Stimulated activated CD8-positive, alpha-beta memory T cell treated with anti-CD3 and anti-CD28 coated beads, Interleukin-15, amount 100 ng/mL, for 4 hours (primary cell): Measurements from ENCODE around the gene AKAP17A.
A peak's percentile ranks its signal among the peaks of the same experiment; 100 is the strongest.
"Not testable (repeated sequence)": the region's sequence is repeated elsewhere in the genome, so short reads cannot be mapped to it uniquely, and the experiment has no call there.

Experiments used
- DNase-seq, 2 donors: peaks; one replicate each; pipeline ENCODE4 v3.0.0-alpha.2; 2020; ENCODE audit warnings: low read depth in 2 of 2

The AKAP17A gene, protein sequence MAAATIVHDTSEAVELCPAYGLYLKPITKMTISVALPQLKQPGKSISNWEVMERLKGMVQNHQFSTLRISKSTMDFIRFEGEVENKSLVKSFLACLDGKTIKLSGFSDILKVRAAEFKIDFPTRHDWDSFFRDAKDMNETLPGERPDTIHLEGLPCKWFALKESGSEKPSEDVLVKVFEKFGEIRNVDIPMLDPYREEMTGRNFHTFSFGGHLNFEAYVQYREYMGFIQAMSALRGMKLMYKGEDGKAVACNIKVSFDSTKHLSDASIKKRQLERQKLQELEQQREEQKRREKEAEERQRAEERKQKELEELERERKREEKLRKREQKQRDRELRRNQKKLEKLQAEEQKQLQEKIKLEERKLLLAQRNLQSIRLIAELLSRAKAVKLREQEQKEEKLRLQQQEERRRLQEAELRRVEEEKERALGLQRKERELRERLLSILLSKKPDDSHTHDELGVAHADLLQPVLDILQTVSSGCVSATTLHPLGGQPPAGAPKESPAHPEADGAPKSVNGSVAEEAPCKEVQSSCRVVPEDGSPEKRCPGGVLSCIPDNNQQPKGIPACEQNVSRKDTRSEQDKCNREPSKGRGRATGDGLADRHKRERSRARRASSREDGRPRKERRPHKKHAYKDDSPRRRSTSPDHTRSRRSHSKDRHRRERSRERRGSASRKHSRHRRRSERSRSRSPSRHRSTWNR

DNA sequence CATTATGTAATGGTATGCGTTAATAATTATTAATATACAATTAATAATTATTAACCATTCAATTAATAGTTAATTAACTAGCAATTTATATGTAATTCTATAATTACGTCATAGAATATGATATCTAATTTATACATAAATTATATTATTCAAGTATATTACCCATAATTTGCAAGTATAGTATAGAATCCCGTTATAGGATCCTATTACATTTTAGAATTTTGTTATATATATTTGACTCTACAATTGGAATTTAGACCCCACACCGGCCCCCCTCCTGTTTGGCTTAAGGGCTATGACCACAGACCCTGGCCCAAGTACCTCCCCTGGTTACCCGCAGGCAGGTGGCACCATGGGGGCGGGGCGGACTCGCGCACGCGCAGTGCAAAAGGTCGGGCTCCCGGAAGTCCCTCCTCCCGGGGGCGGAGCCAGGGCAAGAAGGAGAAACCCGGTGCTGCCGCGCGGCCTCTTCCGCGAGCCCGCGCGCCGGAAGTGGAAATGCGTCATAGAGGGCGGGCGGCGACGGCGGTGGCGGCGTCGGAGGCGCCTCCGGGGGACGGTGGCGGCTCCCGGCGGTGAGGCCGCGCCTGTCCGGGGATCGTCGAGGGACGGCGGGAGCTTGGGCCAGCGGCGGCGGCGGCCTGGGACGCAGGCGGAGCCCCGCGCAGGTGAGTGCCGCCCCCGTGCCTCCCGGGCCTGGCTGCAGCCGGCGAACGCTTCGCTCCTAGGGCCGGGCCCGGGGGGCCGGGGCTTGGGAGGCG lies at the start of gene AKAP17A:
AKAP17A (plus strand) TSS at position 503 of the 761 bp plus-strand sequence. CDS start 1,859 bp downstream, outside the sequence.
- peak; percentile 93 to 99 for DNase-seq

DNA sequence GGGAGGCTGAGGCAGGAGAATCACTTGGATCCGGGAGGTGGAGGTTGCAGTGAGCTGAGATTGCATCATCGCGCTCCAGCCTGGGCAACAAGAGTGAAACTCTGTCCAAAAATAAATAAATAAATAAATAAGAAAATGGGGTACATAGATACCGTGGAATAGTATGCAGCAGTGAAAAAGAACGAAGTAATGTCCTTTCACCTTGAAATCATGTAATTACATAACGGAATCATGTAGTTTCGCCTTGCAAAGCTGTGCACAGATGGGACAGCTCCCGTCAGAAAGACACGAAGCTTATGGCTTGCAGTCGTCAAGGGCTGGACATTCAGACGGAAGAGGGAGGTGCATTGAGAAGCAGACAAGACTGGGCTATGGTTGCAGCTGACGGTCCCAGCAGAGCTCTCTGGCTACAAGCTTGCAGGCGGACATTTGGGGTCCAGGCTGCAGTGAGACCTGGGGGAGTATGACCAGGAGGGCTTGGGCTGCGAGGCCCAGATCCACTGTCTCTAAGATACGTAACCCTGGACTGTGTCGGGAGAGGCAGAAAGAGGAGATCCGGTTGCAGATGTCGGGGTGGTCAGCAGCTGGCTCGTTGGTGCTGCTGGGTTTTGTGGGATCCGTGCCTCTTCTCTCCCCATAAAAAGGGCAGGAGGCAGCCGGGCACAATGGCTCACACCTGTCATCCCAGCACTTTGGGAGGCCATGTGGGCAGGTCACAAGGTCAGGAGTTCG lies 48.2 kb upstream of the AKAP17A start:
- DNase-seq, result no peak

DNA sequence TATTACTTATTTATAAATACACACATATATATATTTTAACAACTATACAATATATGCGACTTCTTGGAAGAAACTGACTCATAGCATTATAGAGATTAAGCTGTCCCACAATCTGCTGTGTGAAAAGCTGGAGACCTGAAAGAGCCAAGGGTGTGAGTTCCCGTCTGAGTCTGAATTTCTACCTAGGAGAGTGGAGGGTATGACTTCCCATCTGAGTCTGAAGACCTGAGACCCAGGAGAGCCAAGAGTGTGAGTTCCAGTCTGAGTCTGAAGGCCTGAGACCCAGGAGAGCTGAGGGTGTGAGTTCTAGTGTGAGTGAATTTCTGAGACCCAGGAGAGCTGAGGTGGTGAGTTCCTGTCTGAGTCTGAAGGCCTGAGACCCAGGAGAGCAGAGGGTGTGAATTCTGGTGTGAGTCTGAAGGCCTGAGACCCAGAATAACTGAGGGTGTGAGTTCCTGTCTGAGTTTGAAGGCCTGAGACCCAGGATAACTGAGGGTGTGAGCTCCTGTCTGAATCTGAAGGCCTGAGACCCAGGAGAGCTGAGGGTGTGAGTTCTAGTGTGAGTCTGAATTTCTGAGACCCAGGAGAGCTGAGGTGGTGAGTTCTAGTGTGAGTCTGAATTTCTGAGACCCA lies 45.5 kb upstream of the AKAP17A start:
- DNase-seq, result no peak

DNA sequence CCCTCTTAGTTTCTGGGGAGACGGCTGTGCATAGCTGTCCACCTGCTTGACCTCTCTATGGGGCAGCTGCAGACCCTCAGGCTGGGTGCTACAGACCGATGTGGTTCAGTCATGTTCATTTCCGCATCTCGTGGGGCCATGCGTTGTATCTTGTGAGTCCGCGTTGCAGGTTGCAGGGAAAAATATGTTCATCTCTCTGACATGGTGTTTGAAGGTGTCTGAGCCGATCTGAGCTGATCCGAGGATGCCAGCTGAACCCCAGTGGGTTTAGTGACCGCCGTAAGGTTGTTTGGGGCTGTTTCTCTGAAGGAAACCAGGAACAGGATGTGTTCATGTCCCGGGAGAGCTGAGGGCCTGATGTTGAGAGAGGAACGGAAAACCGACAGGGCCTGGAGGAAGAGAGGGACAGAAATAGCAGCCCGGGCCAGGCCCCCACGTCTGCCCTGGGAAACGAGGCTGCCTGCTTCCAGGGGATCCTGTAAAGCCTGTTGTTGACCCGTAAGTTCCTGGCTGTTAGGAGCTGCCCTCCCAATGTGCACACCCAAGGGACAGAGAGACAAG lies 44.6 kb upstream of the AKAP17A start:
- DNase-seq, result no peak

DNA sequence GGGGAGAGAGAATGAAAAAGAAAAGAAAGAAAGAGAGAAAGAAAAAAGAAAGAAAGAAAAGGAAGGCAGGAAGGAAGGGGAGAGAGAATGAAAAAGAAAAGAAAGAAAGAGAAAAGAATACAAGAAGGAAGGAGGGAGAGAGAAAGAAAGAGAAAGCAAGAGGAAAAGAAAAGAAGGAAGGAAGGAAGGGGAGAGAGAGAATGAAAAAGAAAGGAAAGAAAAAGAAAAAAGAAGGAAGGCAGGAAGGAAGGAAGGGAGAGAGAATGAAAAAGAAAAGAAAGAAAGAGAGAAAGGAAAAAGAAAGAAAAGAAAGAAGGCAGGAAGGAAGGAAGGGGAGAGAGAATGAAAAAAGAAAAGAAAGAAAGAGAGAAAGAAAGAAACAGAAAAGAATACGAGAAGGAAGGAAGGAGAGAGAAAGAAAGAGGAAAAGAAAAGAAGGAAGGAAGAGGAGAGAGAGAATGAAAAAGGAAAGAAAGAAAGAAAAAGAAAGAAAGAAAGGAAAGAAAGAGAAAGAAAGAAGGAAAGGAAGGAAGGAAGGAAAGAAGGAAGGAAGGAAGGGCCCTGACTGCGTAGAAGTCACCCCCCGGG lies 39.4 kb upstream of the AKAP17A start:
- DNase-seq, result no peak

DNA sequence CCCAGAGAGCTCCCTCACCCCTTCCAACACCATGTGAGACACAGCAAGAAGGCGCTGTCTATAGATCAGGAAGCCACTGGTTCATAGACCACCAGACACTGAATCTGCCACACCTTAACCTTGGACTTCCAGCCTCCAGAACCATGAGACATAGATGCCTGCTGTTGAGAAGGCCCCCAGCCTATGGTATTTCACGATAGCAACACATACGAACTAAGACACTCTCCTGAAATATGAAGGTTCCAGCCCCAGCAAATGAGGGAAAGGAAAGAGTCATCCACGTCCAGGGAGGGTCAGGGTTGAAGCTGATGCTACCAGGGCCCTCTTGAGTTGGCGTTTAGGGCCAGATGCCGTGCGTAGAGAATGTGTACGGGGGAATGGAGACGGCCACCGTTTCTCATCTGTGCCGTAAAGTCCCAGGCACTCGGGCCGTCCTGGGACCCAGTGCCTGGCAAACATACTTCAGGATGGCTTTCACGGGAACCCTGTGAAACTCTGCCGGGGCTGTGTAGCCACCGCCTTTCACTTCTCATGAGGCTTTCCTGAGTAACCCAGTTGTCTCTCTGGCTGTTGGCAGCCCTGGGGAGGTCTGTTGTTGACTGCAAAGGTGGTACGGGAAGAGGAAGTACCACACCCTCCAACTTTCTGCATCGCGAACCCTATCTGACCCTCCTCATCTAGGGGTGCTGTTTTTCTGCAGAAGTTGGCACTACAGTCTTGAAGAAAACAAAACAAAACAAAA lies 36.8 kb upstream of the AKAP17A start:
- no peak for DNase-seq

DNA sequence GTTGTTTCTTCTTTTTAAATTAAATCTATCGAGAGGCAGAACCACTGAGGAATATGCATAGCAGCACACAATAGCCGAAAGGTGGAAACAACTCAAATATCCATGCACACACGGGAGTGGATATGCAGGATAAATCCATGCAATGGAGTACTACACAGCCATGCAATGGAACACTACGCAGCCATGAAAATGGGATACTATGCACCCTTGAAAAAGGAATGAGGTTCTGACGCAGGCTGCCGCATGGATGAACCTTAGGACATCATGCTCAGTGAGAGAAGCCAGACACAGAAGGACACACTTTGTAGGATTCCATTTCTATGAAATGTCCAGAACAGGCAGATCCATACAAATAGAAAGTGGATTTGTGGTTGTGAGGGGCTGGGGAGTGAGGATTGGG lies 36.0 kb upstream of the AKAP17A start:
- no peak for DNase-seq

DNA sequence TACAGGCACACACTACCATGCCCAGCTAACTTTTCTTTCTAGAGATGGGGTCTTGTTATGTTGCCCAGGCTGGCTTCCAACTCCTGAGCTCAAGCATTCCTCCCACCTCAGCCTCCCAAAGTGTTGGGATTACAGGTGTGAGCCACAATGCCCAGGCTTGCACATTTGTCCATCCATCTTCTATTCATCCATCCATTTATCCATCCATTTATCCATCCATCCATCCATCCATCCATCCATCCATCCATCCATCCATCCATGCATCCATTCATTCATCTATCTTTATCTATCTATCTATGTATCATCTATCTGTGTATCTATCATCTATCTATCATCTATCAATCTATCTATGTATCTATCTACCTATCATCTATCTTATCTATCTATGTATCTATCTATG lies 34.0 kb upstream of the AKAP17A start:
- not testable (repeated sequence) for DNase-seq

DNA sequence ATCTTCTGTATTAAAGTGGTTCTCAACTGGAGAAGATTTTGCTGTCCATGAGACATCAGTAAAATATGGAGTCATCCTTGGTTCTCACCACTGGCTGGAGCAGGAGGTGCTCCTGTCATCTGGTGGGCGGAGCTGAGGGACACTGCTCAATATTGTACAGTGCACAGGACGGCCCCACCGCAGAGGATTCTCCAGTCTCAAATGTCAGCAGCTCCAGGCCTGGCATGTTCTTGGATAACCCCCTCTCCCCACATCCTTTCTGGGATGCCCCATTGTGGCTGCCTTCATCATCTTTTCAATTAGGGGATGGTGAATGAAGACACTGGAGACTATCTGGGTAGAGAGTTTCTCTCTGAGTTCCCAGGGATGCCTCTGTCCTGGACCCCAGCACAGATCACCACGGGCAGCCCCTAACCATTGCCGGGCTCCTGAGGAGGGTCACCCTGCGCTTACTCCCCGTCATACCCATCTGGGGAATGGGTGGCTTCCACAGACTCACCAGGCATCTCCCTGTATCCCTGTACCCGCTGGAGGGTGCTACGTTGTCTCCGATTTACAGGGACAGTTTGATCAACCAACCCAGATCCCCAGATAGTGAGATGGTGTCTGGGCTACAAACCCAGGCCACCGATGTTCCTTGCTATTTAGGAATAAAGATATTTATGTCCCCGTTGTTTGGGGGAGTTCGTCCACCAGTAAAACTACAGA lies 32.5 kb upstream of the AKAP17A start:
- DNase-seq, result no peak

DNA sequence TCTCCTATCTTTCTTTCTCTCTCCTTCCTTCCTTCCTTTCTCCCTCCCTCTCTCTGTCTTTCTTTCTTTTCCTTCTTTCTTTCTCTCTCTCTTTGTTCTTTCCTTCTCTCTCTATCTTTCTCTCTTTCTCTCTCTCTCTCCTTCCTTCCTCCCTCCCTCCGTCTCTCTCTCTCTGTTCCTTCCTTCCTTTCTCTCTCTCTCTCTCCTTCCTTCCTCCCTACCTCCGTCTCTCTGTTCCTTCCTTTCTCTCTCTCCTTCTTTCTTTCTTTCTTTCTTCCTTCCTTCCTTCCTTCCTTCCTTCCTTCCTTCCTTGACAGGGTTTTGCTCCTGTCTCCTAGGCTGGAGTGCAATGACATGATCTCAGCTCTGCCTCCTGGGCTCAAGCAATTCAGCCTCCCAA lies 30.2 kb upstream of the AKAP17A start:
- DNase-seq, result no peak

DNA sequence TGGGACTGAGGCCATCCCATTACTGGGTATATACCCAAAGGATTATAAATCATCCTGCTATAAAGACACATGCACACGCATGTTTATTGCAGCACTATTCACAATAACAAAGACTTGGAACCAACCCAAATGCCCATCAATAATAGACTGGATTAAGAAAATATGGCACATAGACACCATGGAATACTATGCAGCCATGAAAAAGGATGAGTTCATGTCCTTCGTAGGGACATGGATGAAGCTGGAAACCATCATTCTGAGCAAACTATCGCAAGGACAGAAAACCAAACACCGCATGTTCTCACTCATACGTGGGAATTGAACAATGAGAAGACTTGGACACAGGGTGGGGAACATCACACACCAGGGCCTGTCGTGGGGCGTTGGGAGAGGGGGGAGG lies 27.3 kb upstream of the AKAP17A start:
- not testable (repeated sequence) for DNase-seq

DNA sequence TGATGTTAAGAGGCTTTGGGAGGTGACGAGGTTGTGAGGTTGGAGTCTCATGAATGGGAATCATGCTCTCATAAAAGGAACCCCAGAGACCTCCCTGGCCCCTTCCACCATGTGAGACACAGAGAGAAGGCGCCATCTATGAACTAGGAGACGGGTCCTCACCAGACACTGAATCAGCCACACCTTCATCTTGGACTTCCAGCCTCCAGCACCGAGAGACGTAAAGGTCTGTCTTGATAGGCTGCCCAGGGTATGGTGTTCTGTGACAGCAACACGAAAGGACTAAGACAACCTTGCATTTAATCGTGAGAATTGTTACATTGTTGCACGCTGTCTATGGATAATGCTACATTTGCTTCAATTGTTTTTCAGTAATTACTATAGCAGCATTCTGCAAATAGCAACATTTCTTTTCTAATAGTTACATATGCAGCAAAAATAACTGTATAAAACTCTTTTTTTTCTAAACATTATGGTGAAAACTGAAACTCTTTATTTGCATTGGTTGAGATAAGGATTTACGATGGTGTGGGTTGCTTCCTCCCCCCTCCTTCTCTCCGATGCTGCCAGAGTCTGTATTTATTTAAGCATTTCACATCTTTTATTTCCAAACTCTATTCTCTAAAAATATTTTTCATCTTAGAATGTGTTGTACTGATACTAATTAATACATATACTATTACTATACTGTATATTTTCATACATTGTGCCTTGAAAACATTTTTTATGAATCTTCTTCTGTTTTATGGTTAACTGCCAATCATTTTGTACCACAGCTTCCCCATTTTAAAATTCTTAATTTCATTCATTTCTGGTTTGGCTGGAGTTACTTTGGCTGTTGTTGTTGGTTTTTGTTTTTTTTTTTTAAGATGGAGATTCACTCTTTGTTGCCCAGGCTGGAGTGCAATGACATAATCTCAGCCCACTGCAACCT lies 26.4 kb upstream of the AKAP17A start:
- DNase-seq, result no peak

DNA sequence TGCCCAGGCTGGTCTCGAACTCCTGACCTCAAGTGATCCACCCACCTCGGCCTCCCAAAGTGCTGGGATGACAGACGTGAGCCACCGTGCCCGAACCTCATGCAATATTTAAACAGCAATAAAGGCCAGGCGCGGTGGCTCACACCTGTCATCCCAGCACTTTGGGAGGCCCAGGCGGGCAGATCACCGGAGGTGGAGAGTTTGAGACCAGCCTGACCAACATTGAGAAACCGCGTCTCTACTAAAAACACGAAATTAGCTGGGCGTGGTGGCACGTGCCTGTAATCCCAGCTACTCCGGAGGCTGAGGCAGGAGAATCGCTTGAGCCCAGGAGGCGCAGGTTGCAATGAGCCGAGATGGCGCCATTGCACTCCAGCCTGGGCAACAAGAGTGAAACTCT lies 17.2 kb upstream of the AKAP17A start:
- DNase-seq, result not testable (repeated sequence)

DNA sequence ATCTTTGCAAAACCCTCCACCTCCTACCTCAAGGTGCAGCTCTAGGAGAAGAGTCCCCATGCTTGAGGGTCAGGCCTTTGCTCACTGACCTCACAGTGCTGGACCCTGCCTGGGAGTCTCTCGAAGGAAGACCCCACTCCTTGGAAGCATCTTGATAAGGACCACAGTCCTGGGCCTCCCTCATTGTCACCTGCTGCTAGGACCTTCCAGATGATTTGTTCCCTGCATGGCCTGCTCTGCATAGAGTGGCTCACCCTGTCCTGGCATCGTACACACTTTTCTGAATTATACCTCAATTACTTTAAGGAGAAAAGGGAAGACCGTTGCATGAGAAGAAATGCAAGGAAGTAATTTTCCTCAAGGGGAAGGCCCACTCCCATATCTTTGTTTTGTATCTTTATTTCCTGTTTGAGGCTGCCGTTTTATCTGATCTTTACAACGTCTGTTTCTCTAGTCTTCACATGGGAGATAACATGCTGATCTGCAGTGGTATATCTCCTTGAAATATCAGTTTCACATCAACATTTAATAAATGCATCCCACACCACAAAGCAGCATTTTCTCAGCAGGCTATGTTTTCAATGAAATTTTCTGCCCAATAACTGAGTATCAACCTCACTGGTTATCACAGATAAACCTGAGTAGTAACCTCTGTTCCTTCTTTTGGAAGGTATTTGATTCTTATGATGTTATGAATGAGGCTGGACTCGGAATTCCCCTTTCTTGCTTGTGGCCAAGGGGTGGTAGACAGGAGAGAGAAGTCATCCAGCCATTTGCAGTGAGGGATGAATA lies 15.0 kb upstream of the AKAP17A start:
- DNase-seq, result no peak

DNA sequence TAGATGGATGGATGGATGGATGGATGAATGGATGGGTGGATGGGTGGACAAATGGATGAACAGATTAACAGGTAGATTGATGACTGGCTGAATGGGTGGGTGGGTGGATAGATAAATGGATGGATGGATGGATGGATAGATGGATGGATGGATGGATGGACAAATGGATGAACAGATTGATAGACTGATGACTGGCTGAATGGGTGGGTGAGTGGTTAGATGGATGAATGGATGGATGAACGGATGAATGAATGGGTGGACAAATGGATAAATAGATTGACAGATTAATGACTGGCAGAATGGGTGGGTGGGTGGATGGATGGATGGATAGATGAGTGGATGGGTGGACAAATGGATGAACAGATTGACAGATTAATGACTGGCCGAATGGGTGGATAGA lies 13.6 kb upstream of the AKAP17A start:
- no peak for DNase-seq

DNA sequence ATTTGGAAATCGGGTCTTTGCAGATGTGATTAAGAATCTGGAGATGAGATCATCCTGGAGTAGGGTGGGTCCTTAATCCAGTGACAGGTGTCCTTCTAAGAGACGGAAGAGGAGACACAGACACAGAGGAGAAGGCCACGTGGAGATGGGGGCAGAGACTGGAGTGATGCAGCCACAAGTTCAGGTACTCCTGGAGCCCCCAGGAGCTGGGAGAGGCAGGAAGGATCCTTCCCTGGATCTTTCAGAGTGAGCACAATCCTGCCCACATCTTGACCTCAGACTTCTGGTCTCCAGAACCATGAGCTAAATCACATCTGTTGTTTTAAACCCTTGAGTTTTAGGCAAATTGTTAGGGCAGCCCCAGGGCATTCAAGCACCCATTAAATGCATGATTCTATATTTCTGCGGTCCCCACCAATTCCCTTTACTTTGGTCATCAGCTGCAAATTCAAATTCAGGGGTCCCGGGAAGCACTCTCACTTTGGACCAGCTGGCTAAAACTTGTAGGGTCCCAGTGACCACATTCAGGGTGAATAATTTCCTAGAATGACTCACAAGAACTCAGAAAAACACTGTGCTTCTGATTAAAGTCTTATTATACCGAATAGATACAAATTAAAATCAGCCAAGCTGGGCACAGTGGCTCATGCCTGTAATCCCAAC lies 12.8 kb upstream of the AKAP17A start:
- DNase-seq, result no peak

DNA sequence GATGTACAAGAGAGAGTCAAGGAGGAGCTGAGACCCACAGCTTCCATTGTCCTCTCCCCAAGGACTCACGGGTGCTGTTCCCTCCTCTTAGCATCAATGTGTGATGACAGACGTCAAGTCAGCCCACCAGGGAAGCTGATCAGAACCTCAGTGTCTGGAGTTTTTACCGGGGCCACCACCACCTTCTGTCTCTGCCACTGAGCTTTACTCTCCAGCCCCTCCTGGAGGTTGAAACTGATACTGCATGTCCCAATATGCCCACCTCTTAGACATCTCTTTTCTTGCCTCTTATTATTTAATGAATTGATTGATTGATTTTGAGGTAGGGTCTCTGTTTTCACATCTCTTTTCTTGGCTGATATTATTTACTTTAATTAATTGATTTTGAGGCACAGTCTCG lies 10.3 kb upstream of the AKAP17A start:
- peak in 1 of 2 donors; percentile 43 for DNase-seq
